IPS-11a (cell line): ENCODE results near the gene MME.
"Not testable (repeated sequence)": the region's sequence is repeated elsewhere in the genome, so short reads cannot be mapped to it uniquely, and the experiment has no call there.

Source experiments
- H3K4me3 ChIP-seq: one replicate; pipeline ENCODE4 v1.5.1; 2013; ENCODE audit warnings: low read depth, low read length, control low read depth

The MME gene

GRCh38 chr3:155189478-155189877, 109.4 kb downstream of the MME start:
- H3K4me3 ChIP-seq: no peak overlapping the region

- H3K4me3 ChIP-seq: no peak overlapping the region
Observed at GRCh38 chr3:155190691-155191090, 110.6 kb downstream of the MME start.

GRCh38 chr3:155192957-155193746, 113.0 kb downstream of the MME start:
- H3K4me3 ChIP-seq: no peak overlapping the region

GRCh38 chr3:155193868-155194267, 113.7 kb downstream of the MME start:
- H3K4me3 ChIP-seq: no peak overlapping the region

GRCh38 chr3:155194973-155195957, 115.1 kb downstream of the MME start:
- H3K4me3 ChIP-seq: no peak overlapping the region

GRCh38 chr3:155196131-155197021, 116.3 kb downstream of the MME start:
- no peak overlapping the region for H3K4me3 ChIP-seq

GRCh38 chr3:155197786-155198185, 117.7 kb downstream of the MME start:
- no peak overlapping the region for H3K4me3 ChIP-seq

GRCh38 chr3:155202626-155203025, 122.5 kb downstream of the MME start:
- no peak overlapping the region for H3K4me3 ChIP-seq

- H3K4me3 ChIP-seq: no peak overlapping the region
Observed at GRCh38 chr3:155204851-155205250, 124.7 kb downstream of the MME start.

- no peak overlapping the region for H3K4me3 ChIP-seq
Observed at GRCh38 chr3:155208183-155208800, 128.2 kb downstream of the MME start.

GRCh38 chr3:155210736-155211135, 130.6 kb downstream of the MME start:
- H3K4me3 ChIP-seq: no peak overlapping the region

GRCh38 chr3:155211266-155211665, 131.1 kb downstream of the MME start:
- H3K4me3 ChIP-seq: no peak overlapping the region

- H3K4me3 ChIP-seq: no peak overlapping the region
Observed at GRCh38 chr3:155211940-155212339, 131.8 kb downstream of the MME start.

GRCh38 chr3:155216007-155216406, 135.9 kb downstream of the MME start:
- not testable (repeated sequence) for H3K4me3 ChIP-seq

GRCh38 chr3:155217591-155217990, 137.5 kb downstream of the MME start:
- no peak overlapping the region for H3K4me3 ChIP-seq

- H3K4me3 ChIP-seq: no peak overlapping the region
Observed at GRCh38 chr3:155218462-155218861, 138.3 kb downstream of the MME start.

GRCh38 chr3:155219106-155219505, 139.0 kb downstream of the MME start:
- H3K4me3 ChIP-seq: no peak overlapping the region

- H3K4me3 ChIP-seq: no peak overlapping the region
Observed at GRCh38 chr3:155225417-155225816, 145.3 kb downstream of the MME start.

- H3K4me3 ChIP-seq: no peak overlapping the region
Observed at GRCh38 chr3:155227141-155227540, 147.0 kb downstream of the MME start.

GRCh38 chr3:155228676-155229075, 148.6 kb downstream of the MME start:
- no peak overlapping the region for H3K4me3 ChIP-seq
